GM12873 (cell line): Measurements from ENCODE around the gene THRB.
A peak's percentile ranks its signal among the peaks of the same experiment; 100 is the strongest.

Experiments
- TF ChIP-seq, protein P1 (sequence below): IDR thresholded peaks from 2 replicates; pipeline ENCODE4 v1.5.1; 2012; ENCODE audit warnings: low read depth, mild to moderate bottlenecking, moderate library complexity, low read length, control low read depth; ENCODE audit not compliant: insufficient read depth; ENCODE audit errors: missing control alignments

Gene THRB

DNA sequence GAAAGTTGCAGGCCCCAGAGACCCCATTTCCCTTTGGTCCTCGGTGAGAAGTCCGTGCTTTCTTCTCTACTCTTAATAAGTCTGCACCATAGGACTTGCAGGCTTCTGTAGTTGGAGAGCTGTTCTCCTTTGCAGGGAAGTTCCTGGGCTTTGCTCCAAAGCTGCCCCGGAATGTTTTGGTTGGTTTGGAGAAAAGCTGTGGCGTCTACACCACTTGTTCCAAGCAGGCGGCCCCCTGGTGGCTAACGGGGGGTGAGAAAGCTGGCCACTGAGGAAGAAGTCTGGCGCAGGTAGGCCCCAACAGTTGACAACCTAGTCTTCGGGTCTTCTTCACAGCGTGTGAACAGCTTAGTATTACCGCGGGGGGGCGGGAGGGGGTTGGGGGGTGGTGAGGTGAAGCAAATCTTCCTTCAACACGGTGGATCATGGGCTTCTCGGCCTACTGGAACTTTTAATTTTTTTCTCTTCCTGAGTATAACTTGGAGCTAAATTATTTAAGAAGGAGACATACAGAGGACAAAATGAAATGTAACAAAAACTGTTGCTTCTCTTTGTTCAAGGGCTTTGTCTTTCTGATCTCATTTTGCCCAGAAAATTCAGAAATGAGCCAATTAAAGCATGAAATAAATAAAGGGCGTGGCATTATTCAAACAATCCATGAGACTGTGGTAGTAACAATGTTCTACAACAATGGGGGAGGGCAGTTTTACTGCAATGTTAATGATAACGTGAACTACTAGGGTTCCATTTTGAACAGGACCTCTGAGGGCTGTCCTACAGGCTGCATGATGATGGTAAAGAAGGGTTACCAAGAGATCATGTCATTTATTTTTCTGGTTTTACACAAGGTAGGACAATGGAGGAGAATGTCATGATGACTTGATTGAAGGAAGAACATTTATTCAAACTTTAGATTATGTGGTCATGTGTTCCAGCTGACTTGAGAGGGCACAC lies 2.2 kb upstream of the THRB start:
- TF ChIP-seq, protein P1, sequence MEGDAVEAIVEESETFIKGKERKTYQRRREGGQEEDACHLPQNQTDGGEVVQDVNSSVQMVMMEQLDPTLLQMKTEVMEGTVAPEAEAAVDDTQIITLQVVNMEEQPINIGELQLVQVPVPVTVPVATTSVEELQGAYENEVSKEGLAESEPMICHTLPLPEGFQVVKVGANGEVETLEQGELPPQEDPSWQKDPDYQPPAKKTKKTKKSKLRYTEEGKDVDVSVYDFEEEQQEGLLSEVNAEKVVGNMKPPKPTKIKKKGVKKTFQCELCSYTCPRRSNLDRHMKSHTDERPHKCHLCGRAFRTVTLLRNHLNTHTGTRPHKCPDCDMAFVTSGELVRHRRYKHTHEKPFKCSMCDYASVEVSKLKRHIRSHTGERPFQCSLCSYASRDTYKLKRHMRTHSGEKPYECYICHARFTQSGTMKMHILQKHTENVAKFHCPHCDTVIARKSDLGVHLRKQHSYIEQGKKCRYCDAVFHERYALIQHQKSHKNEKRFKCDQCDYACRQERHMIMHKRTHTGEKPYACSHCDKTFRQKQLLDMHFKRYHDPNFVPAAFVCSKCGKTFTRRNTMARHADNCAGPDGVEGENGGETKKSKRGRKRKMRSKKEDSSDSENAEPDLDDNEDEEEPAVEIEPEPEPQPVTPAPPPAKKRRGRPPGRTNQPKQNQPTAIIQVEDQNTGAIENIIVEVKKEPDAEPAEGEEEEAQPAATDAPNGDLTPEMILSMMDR: peak; percentile 39

DNA sequence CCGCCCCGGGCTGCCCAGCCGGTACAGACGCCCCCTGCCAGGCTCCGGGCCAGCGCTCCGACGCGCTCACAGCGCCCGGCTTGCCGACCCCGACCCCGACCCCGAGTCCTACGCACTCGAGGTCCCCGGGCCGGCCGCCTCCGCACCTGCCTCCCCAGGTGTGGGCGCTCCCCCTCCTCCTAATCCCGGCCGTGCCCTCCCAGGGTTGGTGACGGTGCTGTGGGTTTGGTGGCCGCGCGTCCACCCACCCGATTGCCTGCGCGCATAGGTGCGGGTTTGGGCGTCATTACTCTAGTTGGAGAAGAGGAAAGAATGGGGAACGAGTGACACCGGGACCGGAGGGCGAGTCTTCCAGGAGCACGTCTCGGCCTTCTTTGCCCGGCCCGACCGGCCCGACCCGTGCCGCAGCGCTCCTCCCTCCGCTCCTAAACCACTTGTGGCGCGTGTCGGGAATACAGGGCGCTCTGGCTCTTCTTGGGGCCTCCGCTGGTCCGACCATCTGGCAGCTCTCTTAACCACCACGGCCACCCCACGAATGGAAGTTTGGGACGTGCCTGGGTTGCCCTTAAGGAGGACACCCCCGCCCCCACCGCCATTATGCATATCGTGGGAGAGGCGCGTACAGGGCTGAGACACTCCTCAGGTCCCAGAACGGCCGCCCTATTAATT lies 810 bp upstream of the THRB start:
- TF ChIP-seq, protein P1: no peak

DNA sequence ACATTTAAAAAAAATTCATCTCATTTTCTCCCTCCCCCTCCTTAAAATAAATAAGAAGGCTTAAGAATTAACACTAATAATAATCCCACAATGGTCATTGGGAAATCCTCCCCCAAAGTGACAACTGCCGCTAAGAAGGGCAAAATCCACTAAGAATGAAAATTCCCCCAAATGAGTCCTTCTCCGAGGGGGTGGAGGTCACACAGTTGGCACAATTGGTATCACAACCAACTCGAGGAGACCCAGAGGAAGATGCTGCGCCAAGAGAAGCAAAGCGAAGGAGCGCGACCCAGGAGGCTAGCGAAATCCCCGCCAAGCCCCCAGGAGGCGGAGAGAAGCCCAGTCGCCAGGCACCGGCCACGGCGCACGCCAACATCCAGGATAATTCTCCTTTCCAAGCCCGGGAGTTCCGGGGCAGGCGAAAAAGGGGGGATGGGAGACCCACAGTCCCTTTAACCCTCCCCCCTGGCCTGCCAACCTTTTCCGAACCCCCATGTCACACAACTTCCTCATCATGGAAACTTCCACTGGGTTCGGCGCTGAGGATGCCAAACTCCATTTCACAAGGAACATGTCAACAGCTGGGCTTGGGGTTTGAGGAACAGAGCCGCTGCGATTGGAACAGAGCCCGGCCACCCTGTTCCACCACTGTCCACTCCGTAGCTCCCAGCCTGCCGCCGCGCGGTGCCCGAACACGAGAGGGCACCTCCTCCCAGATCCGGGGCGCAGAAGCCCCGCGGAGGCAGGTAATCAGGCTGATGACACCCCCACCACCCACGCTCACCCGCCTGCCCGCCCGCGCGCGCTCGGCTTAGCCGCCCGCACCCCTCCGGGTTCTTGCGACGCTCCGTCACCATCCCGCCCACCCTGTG lies 668 bp downstream of the THRB start:
- TF ChIP-seq, protein P1: no peak

DNA sequence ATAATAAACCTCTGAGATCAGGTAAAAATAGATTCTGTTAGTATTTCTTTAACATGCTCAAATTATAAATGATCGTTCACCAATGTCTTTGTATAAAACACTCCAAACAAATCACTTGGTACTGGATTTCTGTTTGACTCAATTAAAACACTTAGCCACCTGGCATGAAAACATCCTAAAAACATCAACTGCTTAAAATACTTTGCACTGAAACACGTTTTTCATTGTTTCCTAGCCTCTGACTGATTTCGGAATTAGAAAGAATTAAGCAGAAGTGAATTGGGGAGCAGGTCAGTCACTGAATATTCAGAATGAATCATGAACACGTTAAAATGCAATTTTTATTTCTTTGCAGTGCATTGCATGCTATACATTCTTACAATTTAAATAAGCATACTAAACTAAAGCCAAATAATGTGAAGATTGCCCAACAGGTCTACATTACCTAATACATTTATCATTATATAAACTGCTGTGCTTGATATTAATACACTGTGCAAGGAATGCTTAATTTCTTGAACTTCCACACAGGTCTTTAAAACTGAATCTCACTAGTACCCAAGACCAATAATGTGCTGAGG lies 1.6 kb downstream of the THRB start:
- TF ChIP-seq, protein P1: no peak

DNA sequence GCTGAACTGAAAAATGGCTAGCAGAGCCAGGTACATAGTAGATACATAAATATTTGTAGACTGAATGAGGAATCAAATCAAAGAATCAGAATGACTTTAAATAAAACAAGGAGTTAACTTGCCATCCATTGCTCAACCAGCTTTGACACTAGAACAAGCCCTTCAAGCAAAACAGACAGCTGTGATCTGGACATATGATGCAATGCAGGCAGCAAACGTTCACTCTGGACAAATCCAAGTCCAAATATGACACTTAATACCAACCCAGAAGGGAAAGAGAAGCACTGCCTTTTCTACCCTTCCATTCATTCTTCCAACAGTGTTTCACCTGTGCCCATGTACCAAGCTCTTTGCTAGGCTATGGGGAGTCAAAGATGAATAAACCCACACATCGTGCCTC lies 4.5 kb downstream of the THRB start:
- TF ChIP-seq, protein P1: no peak

DNA sequence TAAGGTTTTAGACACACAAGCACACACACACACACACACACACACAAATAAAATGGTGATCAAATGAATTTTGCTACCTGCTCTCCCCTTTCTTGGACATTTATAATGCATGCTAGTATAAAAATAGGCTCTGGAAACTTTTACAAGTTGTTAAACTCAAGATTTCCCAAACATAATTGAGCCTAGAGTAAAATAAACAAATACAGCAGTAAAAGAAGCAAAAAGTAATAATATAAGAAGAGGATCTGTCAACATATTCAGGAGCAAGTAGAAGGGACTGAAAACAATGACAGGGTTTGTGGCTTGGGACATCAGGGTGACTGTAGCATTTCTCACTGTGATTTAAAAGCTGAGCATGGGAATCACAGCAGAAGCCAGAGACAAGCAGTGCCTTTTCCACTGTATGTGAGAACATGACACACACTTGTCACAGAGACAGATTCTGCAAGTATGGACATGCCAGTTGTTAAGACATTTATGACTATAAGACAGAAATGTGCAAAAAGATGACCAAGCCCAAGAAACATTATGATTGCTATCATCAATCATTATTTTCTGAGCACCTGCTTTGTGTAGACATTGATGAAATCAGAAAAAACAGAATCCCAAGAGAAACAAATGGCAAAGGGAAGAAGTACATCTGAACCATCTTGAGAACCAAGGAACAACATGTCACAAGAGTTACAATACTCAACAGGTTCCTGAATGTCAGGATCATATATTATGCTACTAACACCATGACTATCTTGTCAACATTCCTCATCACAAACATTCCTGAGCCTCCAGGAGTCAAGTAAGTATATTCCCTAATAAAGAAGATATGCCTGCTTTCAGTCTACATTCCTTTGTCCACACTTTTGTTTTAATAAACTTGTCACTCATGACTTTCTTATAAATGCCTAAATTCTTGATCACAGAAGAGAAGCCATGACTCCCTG lies 7.1 kb downstream of the THRB start:
- TF ChIP-seq, protein P1: no peak
